ENCODE results near the gene HIBADH. TPM values are rescaled to one million over a fixed set of nuclear protein-coding genes. Genes with fewer than 3 reads are reported as not detected.

Gene HIBADH
- polyA plus RNA-seq, 2 of the 4 experiments (the other 2 are of a cell fraction): 49.5 to 118 TPM

- no peak for TF ChIP-seq BCL3 (IDR thresholded peaks at IDR 0.05)
- no peak for TF ChIP-seq ZNF302 (CRISPR knock-in tag; IDR thresholded peaks at IDR 0.05)
- TF ChIP-seq RAD21 (conservative IDR thresholded peaks at IDR 0.05 in 1 of 2, IDR thresholded peaks at IDR 0.05 in 1 of 2): no peak
- no peak for TF ChIP-seq TP53 (CRISPR knock-in tag; IDR thresholded peaks at IDR 0.05)
Measured at GRCh38 chr7:27699751-27700150, 37.1 kb upstream of the HIBADH start (continued).

- FAIRE-seq (peak; percentile 59), DNase-seq (ENCODE audit: low read depth in 1 of 2, low spot score in 1 of 2) (peak in 1 of 2 experiments; percentile 40), ATAC-seq (peak; percentile 50 to 59; a peak in 4 of 6 replicates)
- ChIA-PET POLR2A (no interaction called here), CTCF (interaction anchor here (1.1 to 1.8 kb wide), 4 partner anchors 8 to 25 kb away, joined by 3 to 6 read pairs (median 4); no protein-coding TSS in a partner anchor)
- no peak for TF ChIP-seq FOSL2 (IDR thresholded peaks at IDR 0.05)
- peak; percentile 57; the same call in 1 of the 2 replicates for TF ChIP-seq FOSL2 (CRISPR knock-in tag; IDR thresholded peaks at IDR 0.05)
- no peak for TF ChIP-seq GATA3 (IDR thresholded peaks at IDR 0.05; ENCODE audit: borderline replicate concordance)
- TF ChIP-seq MYC (IDR thresholded peaks at IDR 0.05; ENCODE audit: borderline replicate concordance, low read length): 0 out of 2 replicates have a peak, but pooled peaks have one; percentile 16
- WGBS (ENCODE audit: missing lambda C conversion rate): 50% methylated on average over 3 of the region's 3 CpGs
- Histone ChIP-seq H3K4me2 (peak overlapping the region; percentile 34), H3K4me3 (no peak overlapping the region), H3K4me1 (peaks cover 23% of the 10 kb centered on the region), H3K27ac (peak overlapping the region in 1 of 2 experiments; percentile 0; a peak in 1 of 6 replicates), H3K9me3 (no peaks in the 10 kb centered on the region)
Measured at GRCh38 chr7:27697861-27698430, 35.3 kb upstream of the HIBADH start.

GRCh38 chr7:27695096-27695495, 32.4 kb upstream of the HIBADH start:
- ChIA-PET POLR2A (no interaction called here), CTCF (interaction anchor here (1.4 to 2.7 kb wide), 3 partner anchors 226 to 487 kb away, joined by 4 to 6 read pairs (median 4); no protein-coding TSS in a partner anchor)
- H3K9me3 ChIP-seq: no peaks in the 10 kb centered on the region
- TF ChIP-seq GATA3 (IDR thresholded peaks at IDR 0.05; ENCODE audit: borderline replicate concordance): no peak
- TF ChIP-seq JUNB (IDR thresholded peaks at IDR 0.05): no peak
- TF ChIP-seq MYC (IDR thresholded peaks at IDR 0.05; ENCODE audit: borderline replicate concordance, low read length): no peak
- no peak for TF ChIP-seq HES2 (IDR thresholded peaks at IDR 0.05)
- TF ChIP-seq RAD21 (conservative IDR thresholded peaks at IDR 0.05 in 1 of 2, IDR thresholded peaks at IDR 0.05 in 1 of 2): no peak
- no peak for TF ChIP-seq MAX (IDR thresholded peaks at IDR 0.05)
- no peak for TF ChIP-seq ESRRA (IDR thresholded peaks at IDR 0.05; ENCODE audit: borderline replicate concordance, low read length)
- no peak for TF ChIP-seq MAZ (IDR thresholded peaks at IDR 0.05; ENCODE audit: borderline replicate concordance, low read depth, low read length)
- TF ChIP-seq PBX3 (IDR thresholded peaks at IDR 0.05): no peak
- no peak for TF ChIP-seq ZC3H11A (IDR thresholded peaks at IDR 0.05)
- TF ChIP-seq REST (IDR thresholded peaks at IDR 0.05): no peak
- TF ChIP-seq NPAS2 (CRISPR knock-in tag; IDR thresholded peaks at IDR 0.05; ENCODE audit: borderline replicate concordance): no peak
- TF ChIP-seq RFX5 (IDR thresholded peaks at IDR 0.05): no peak
- TF ChIP-seq POLR2A (IDR thresholded peaks at IDR 0.05; ENCODE audit: low read length): no peak
- H3K4me2 ChIP-seq: no peak overlapping the region
- H3K4me3 ChIP-seq: no peak overlapping the region
- peaks cover 23% of the 10 kb centered on the region for H3K4me1 ChIP-seq
- 72% methylated on average over 4 of the region's 4 CpGs for WGBS (ENCODE audit: missing lambda C conversion rate)
- no peak for ATAC-seq
- DNase-seq (ENCODE audit: low read depth in 1 of 2, low spot score in 1 of 2): no peak
- no peak for FAIRE-seq
- H3K27ac ChIP-seq: no peak overlapping the region

Data from A549 (cell line).